SK-N-SH (cell line): ENCODE results near the gene LRRC8D. TPM values are rescaled to one million over a fixed set of nuclear protein-coding genes. Genes with fewer than 3 reads are reported as not detected.

Experiments
- CTCF ChIA-PET: fragments of 300-600, 350-600 bp; formaldehyde crosslinking; extraction: SDS; loops from one replicate; lab custom pipeline; 2021; lab: Yijun Ruan, JAX
- POLR2A ChIA-PET: fragments of 350-600 bp; sonication (Branson Sonifier 250); formaldehyde crosslinking; extraction: SDS; loops from one replicate; lab custom pipeline; 2020; ENCODE audit warnings: antibody characterized with exemption, inconsistent platforms; lab: Yijun Ruan, JAX
- DNase-seq: peaks from one replicate; pipeline ENCODE4 v3.0.0; 2012
- H2AFZ ChIP-seq: fragments of 200-600 bp; sonication (generic); 2 replicates; pipeline ENCODE4 v1.8.1; 2016; ENCODE audit warnings: antibody characterized with exemption, mild to moderate bottlenecking, low read depth
- H3F3A ChIP-seq: fragments of 200-600 bp; sonication (generic); replicated peaks from 2 replicates; pipeline ENCODE3; 2016; ENCODE audit warnings: antibody characterized with exemption, mild to moderate bottlenecking; ENCODE audit not compliant: insufficient read depth
- H3K27ac ChIP-seq, 2 experiments: fragments of 200-500 bp in 1 of 2; fragments of 200-600 bp in 1 of 2; sonication (Bioruptor generic) in 1 of 2; sonication (generic), shearing (Covaris generic) in 1 of 2; 2 replicates each; pipeline versions ENCODE4 v1.5.1 to v1.6.1; 2014 to 2016; ENCODE audit warnings: low read depth in 2 of 2, inconsistent platforms in 1 of 2, low read length in 1 of 2, mild to moderate bottlenecking in 1 of 2, mixed read lengths in 1 of 2
- H3K27me3 ChIP-seq: fragments of 200-600 bp; sonication (generic), shearing (Covaris generic); 2 replicates; pipeline ENCODE4 v1.6.1; 2016; ENCODE audit warnings: mixed run types; ENCODE audit not compliant: insufficient read depth
- H3K36me3 ChIP-seq, 2 experiments: fragments of 200-500 bp in 1 of 2; fragments of 200-600 bp in 1 of 2; sonication (Bioruptor generic) in 1 of 2; sonication (generic) in 1 of 2; replicated peaks in 1 of 2; 2 replicates each; pipeline versions ENCODE3 to v1.5.1; 2014 to 2016; ENCODE audit warnings: low read length in 1 of 2, mild to moderate bottlenecking in 1 of 2; ENCODE audit not compliant: insufficient read depth in 2 of 2, control insufficient read depth in 1 of 2
- H3K4me1 ChIP-seq, 2 experiments: fragments of 200-500 bp in 1 of 2; fragments of 200-600 bp in 1 of 2; sonication (Bioruptor generic) in 1 of 2; sonication (generic), shearing (Covaris generic) in 1 of 2; 2 replicates each; pipeline versions ENCODE4 v1.5.1 to v1.6.1; 2014 to 2016; ENCODE audit warnings: low read depth in 1 of 2, low read length in 1 of 2, mixed run types in 1 of 2; ENCODE audit not compliant: insufficient read depth in 2 of 2, control insufficient read depth in 1 of 2
- H3K4me2 ChIP-seq: fragments of 200-600 bp; sonication (generic), shearing (Covaris generic); 2 replicates; pipeline ENCODE4 v1.6.1; 2017; ENCODE audit warnings: mixed run types
- H3K4me3 ChIP-seq, 2 experiments: fragments of 200-500 bp in 1 of 2; fragments of 200-600 bp in 1 of 2; sonication (Bioruptor generic) in 1 of 2; sonication (generic), shearing (Covaris generic) in 1 of 2; 2 replicates each; pipeline versions ENCODE4 v1.5.1 to v1.8.1; 2014 to 2016; ENCODE audit warnings: low read depth in 2 of 2, inconsistent platforms in 1 of 2, low read length in 1 of 2, mild to moderate bottlenecking in 1 of 2, mixed read lengths in 1 of 2, moderate library complexity in 1 of 2
- H3K79me2 ChIP-seq: fragments of 200-600 bp; sonication (generic); 2 replicates; pipeline ENCODE4 v1.8.1; 2017; ENCODE audit warnings: mild to moderate bottlenecking; ENCODE audit not compliant: insufficient read depth
- H3K9ac ChIP-seq: fragments of 200-600 bp; sonication (generic); 2 replicates; pipeline ENCODE4 v1.6.1; 2017; ENCODE audit warnings: mixed run types
- H3K9me2 ChIP-seq: fragments of 200-600 bp; sonication (generic); 2 replicates; pipeline ENCODE4 v1.6.1; 2017; ENCODE audit warnings: mixed run types
- H3K9me3 ChIP-seq: fragments of 200-600 bp; sonication (generic); 2 replicates; pipeline ENCODE4 v1.6.1; 2017; ENCODE audit warnings: mixed run types, mild to moderate bottlenecking, moderate library complexity
- H4K20me1 ChIP-seq: fragments of 200-600 bp; sonication (generic); 2 replicates; pipeline ENCODE4 v1.6.1; 2017; ENCODE audit warnings: mild to moderate bottlenecking, mixed run types; ENCODE audit not compliant: insufficient read depth
- CHD2 ChIP-seq: fragments of 150-350 bp; IDR thresholded peaks from 2 replicates; pipeline ENCODE4 v1.6.1; 2018; ENCODE audit warnings: low read length; ENCODE audit not compliant: partially characterized antibody
- ELF1 ChIP-seq: IDR thresholded peaks from 2 replicates; pipeline ENCODE4 v1.4.0; 2012
- EP300 ChIP-seq, 2 experiments: IDR thresholded peaks; 2 replicates each; pipeline versions ENCODE4 v1.4.0 to v1.6.1; 2012; ENCODE audit warnings: borderline replicate concordance in 1 of 2, low read depth in 1 of 2, low read length in 1 of 2
- FOSL2 ChIP-seq: IDR thresholded peaks from 2 replicates; pipeline ENCODE4 v1.4.0; 2012; ENCODE audit warnings: low read depth, mild to moderate bottlenecking, moderate library complexity, borderline replicate concordance
- FOXM1 ChIP-seq: IDR thresholded peaks from 2 replicates; pipeline ENCODE4 v1.4.0; 2012; ENCODE audit warnings: low read depth, mild to moderate bottlenecking
- GABPA ChIP-seq: IDR thresholded peaks from 2 replicates; pipeline ENCODE4 v1.4.0; 2012; ENCODE audit warnings: low read depth, mild to moderate bottlenecking
- GATA2 ChIP-seq: sonication (generic); formaldehyde crosslinking; IDR thresholded peaks from 2 replicates; pipeline ENCODE4 v1.5.0; 2020; ENCODE audit warnings: mild to moderate bottlenecking, missing genetic modification reagents
- JUND ChIP-seq: IDR thresholded peaks from 2 replicates; pipeline ENCODE4 v1.4.0; 2012
- MAX ChIP-seq: IDR thresholded peaks from 2 replicates; pipeline ENCODE4 v1.4.0; 2012; ENCODE audit warnings: low read depth
- MXI1 ChIP-seq: IDR thresholded peaks from 2 replicates; pipeline ENCODE4 v1.6.1; 2012; ENCODE audit warnings: mild to moderate bottlenecking, low read depth, low read length, improper control_type of control experiment
- REST ChIP-seq: IDR thresholded peaks from 2 replicates; pipeline ENCODE4 v1.6.1; 2012; ENCODE audit warnings: mild to moderate bottlenecking, low read depth, low read length, moderate library complexity
- RXRA ChIP-seq: IDR thresholded peaks from 2 replicates; pipeline ENCODE4 v1.4.0; 2012; ENCODE audit warnings: low read depth, mild to moderate bottlenecking, borderline replicate concordance
- TAF1 ChIP-seq: IDR thresholded peaks from 2 replicates; pipeline ENCODE4 v1.6.1; 2012; ENCODE audit warnings: low read depth, mild to moderate bottlenecking, low read length, moderate library complexity, borderline replicate concordance
- TCF12 ChIP-seq: IDR thresholded peaks from 2 replicates; pipeline ENCODE4 v1.4.0; 2012
- USF1 ChIP-seq: IDR thresholded peaks from 2 replicates; pipeline ENCODE4 v1.4.0; 2012; ENCODE audit warnings: low read depth, borderline replicate concordance
- YY1 ChIP-seq: IDR thresholded peaks from 2 replicates; pipeline ENCODE4 v1.4.0; 2012; ENCODE audit warnings: low read depth, mild to moderate bottlenecking
- WGBS: methylation state at CpG from one replicate; pipeline ENCODE4 v1.1.6; 2017; ENCODE audit warnings: low lambda C conversion rate; 5-methylcytosine and 5-hydroxymethylcytosine counted together
- polyA plus RNA-seq, 3 experiments: library from polyadenylated mRNA; depleted of rRNA; stranded (reverse); fragments of >200 nt; gene quantifications; 2 replicates each; pipeline ENCODE4 v1.2.3, GENCODE V29; 2012

LRRC8D gene
- polyA plus RNA-seq, 1 of the 3 experiments (the other 2 are of a cell fraction), result 15.0 TPM

GRCh38 chr1:89823679-89824292, 3.0 kb downstream of the LRRC8D start:
- Histone ChIP-seq H3K9me2 (no peaks in the 10 kb centered on the region), H3K27me3 (no peaks in the 10 kb centered on the region), H3K27ac (no peak overlapping the region), H3K36me3 (peaks cover 0 to 9% of the 10 kb centered on the region in 2 experiments), H3K4me3 (no peak overlapping the region), H4K20me1 (no peaks in the 10 kb centered on the region), H2AFZ (no peak overlapping the region), H3K4me1 (peaks cover 4 to 15% of the 10 kb centered on the region in 2 experiments; a peak in 3 of 4 replicates), H3K9me3 (no peaks in the 10 kb centered on the region), H3K9ac (no peak overlapping the region), H3F3A (no peaks in the 10 kb centered on the region), H3K4me2 (no peak overlapping the region), H3K79me2 (no peaks in the 10 kb centered on the region)
- POLR2A ChIA-PET, result no interaction called here
- CTCF ChIA-PET, result interaction anchor here (1.4 to 2.0 kb wide), 3 partner anchors 19 to 60 kb away, joined by 4 to 7 read pairs (median 6); no protein-coding TSS in a partner anchor
- DNase-seq, result no peak
- WGBS, result 88% methylated on average over 6 of the region's 6 CpGs
- TF ChIP-seq USF1, result no peak
- no peak for TF ChIP-seq GATA2 (CRISPR knock-in tag)
- TF ChIP-seq RXRA, result no peak

GRCh38 chr1:89826594-89826993, 5.8 kb downstream of the LRRC8D start:
- peaks cover 0 to 9% of the 10 kb centered on the region in 2 experiments for H3K36me3 ChIP-seq
- H4K20me1 ChIP-seq, result no peaks in the 10 kb centered on the region
- H3K4me2 ChIP-seq, result no peak overlapping the region
- no peak overlapping the region for H3K27ac ChIP-seq
- H2AFZ ChIP-seq, result no peak overlapping the region
- H3K9ac ChIP-seq, result no peak overlapping the region
- CTCF ChIA-PET, result no interaction called here
- no peaks in the 10 kb centered on the region for H3K9me3 ChIP-seq
- H3K4me1 ChIP-seq, result peaks cover 4 to 18% of the 10 kb centered on the region in 2 experiments; a peak in 3 of 4 replicates
- DNase-seq, result no peak
- H3K79me2 ChIP-seq, result no peaks in the 10 kb centered on the region
- POLR2A ChIA-PET, result no interaction called here
- no peaks in the 10 kb centered on the region for H3F3A ChIP-seq
- H3K27me3 ChIP-seq, result no peaks in the 10 kb centered on the region
- TF ChIP-seq FOSL2 (no peak), USF1 (no peak), ELF1 (no peak)
- no peak overlapping the region for H3K4me3 ChIP-seq
- H3K9me2 ChIP-seq, result no peaks in the 10 kb centered on the region
- WGBS, result 69% methylated on average over 3 of the region's 3 CpGs

- peaks cover 4 to 12% of the 10 kb centered on the region in 2 experiments; a peak in 3 of 4 replicates for H3K4me1 ChIP-seq
- no peaks in the 10 kb centered on the region for H3F3A ChIP-seq
- H3K4me3 ChIP-seq, result no peak overlapping the region
- H3K27ac ChIP-seq, result no peak overlapping the region
- no peaks in the 10 kb centered on the region for H3K9me2 ChIP-seq
- CTCF ChIA-PET, result interaction anchor here (2.0 to 2.1 kb wide), 2 partner anchors 16 to 23 kb away, joined by 7 to 9 read pairs; no protein-coding TSS in a partner anchor
- no peak for DNase-seq
- no peak overlapping the region for H3K4me2 ChIP-seq
- peaks cover 0 to 9% of the 10 kb centered on the region in 2 experiments for H3K36me3 ChIP-seq
- no peak overlapping the region for H3K9ac ChIP-seq
- H3K9me3 ChIP-seq, result no peaks in the 10 kb centered on the region
- no peaks in the 10 kb centered on the region for H3K27me3 ChIP-seq
- H3K79me2 ChIP-seq, result no peaks in the 10 kb centered on the region
- POLR2A ChIA-PET, result no interaction called here
- 93% methylated on average over 3 of the region's 3 CpGs for WGBS
- no peak overlapping the region for H2AFZ ChIP-seq
- H4K20me1 ChIP-seq, result no peaks in the 10 kb centered on the region
- TF ChIP-seq JUND (no peak), REST (no peak), YY1 (no peak), FOXM1 (no peak), GABPA (no peak), MXI1 (no peak), GATA2 (CRISPR knock-in tag) (no peak), TAF1 (no peak), MAX (no peak), EP300 (IDR thresholded peaks at IDR 0.05; ENCODE audit: borderline replicate concordance in 1 of 2, low read depth in 1 of 2, low read length in 1 of 2) (no peak), CHD2 (no peak), TCF12 (no peak), ELF1 (no peak)
Measured at GRCh38 chr1:89827330-89827729, 6.5 kb downstream of the LRRC8D start.
